ENCODE measurements around the gene ARL4A. TPM values are rescaled to one million over a fixed set of nuclear protein-coding genes. Genes with fewer than 3 reads are reported as not detected.

ARL4A gene
- total and polyA plus RNA-seq, 9 of the 15 experiments (the other 6 are each of a cell fraction or from before 2014, with no cell fraction given) = 118 to 688 (median 172) TPM

DNA sequence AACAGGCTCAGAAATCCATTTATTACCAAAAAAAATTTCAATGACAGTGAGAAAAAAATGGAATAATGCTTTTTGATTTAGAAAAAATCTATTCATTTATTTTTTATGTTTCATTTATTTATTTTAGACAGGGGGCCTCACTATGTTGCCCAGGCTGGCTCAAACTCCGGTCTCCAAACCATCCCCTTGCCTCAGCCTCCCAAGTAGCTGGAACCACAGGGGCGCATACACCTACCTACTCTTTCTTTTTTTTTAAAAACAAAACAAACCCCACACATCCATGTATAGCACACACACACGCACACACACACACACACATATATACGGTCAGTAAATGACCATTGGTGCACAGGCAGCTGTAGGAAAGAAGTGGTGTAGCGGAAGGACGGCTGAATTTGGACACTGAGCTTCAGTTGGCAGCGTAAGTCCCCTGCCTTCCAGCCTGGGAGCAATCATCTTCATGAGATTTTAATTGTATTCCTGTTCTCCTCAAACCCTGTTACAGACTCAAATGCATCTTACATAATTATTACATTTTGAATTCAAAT lies 28.8 kb downstream of the ARL4A start (continued):
- no peak for TF ChIP-seq PBX2 (CRISPR knock-in tag; IDR thresholded peaks at IDR 0.05; ENCODE audit: low read depth)
- TF ChIP-seq PBX2 (tag; conservative IDR thresholded peaks at IDR 0.05; ENCODE audit: low read depth) = no peak
- TF ChIP-seq DLX4 (CRISPR knock-in tag; IDR thresholded peaks at IDR 0.05) = no peak
- TF ChIP-seq HNRNPUL1 (IDR thresholded peaks at IDR 0.05; ENCODE audit: low read length) = no peak
- TF ChIP-seq ZSCAN32 (CRISPR knock-in tag; IDR thresholded peaks at IDR 0.05) = 0 out of 2 replicates have a peak, but pooled peaks have one; percentile 14
- no peak for TF ChIP-seq PHF8 (IDR thresholded peaks at IDR 0.05; ENCODE audit: borderline replicate concordance, low read length)
- TF ChIP-seq HDAC2 (IDR thresholded peaks at IDR 0.05) = no peak
- no peak for TF ChIP-seq CBX2 (IDR thresholded peaks at IDR 0.05; ENCODE audit: insufficient read depth, low read length, poor library complexity, severe bottlenecking)
- TF ChIP-seq RBM25 (IDR thresholded peaks at IDR 0.05; ENCODE audit: low read depth, low read length, severe bottlenecking) = no peak
- no peak for TF ChIP-seq PPARD (CRISPR knock-in tag; IDR thresholded peaks at IDR 0.05)
- TF ChIP-seq, protein P1, sequence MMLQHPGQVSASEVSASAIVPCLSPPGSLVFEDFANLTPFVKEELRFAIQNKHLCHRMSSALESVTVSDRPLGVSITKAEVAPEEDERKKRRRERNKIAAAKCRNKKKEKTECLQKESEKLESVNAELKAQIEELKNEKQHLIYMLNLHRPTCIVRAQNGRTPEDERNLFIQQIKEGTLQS (IDR thresholded peaks at IDR 0.05) = no peak
- TF ChIP-seq, protein P1 (CRISPR knock-in tag; conservative IDR thresholded peaks at IDR 0.05) = no peak
- TF ChIP-seq THRB (CRISPR knock-in tag; conservative IDR thresholded peaks at IDR 0.05) = 0 out of 2 replicates have a peak, but pooled peaks have one; percentile 51
- TF ChIP-seq ZNF589 (CRISPR knock-in tag; IDR thresholded peaks at IDR 0.05; ENCODE audit: low read depth) = peak; percentile 49; the same call in 1 of the 2 replicates
- no peak for TF ChIP-seq TSC22D4 (tag; IDR thresholded peaks at IDR 0.05)
- no peak for TF ChIP-seq NELFE (IDR thresholded peaks at IDR 0.05; ENCODE audit: insufficient read depth, insufficient read length)
- TF ChIP-seq ZNF23 (CRISPR knock-in tag; IDR thresholded peaks at IDR 0.05) = no peak
- no peak for TF ChIP-seq SRSF9 (IDR thresholded peaks at IDR 0.05; ENCODE audit: borderline replicate concordance, low read depth, low read length)
- TF ChIP-seq CBX1 (IDR thresholded peaks at IDR 0.05; ENCODE audit: low read depth) = no peak
- TF ChIP-seq NR3C1 (CRISPR knock-in tag; IDR thresholded peaks at IDR 0.05) = no peak
